HG02938 (cell line): ENCODE data around the gene RAB29.
A peak's percentile ranks its signal among the peaks of the same experiment; 100 is the strongest.
"Not testable (repeated sequence)": the region's sequence is repeated elsewhere in the genome, so short reads cannot be mapped to it uniquely, and the experiment has no call there.

ENCODE experiments used
- ATAC-seq: cut with Tn5 transposase; IDR thresholded peaks from one replicate; pipeline ENCODE4 v1.9.1; 2021; ENCODE audit warnings: mild to moderate bottlenecking, moderate library complexity; ENCODE audit not compliant: unreplicated experiment

RAB29 gene

DNA sequence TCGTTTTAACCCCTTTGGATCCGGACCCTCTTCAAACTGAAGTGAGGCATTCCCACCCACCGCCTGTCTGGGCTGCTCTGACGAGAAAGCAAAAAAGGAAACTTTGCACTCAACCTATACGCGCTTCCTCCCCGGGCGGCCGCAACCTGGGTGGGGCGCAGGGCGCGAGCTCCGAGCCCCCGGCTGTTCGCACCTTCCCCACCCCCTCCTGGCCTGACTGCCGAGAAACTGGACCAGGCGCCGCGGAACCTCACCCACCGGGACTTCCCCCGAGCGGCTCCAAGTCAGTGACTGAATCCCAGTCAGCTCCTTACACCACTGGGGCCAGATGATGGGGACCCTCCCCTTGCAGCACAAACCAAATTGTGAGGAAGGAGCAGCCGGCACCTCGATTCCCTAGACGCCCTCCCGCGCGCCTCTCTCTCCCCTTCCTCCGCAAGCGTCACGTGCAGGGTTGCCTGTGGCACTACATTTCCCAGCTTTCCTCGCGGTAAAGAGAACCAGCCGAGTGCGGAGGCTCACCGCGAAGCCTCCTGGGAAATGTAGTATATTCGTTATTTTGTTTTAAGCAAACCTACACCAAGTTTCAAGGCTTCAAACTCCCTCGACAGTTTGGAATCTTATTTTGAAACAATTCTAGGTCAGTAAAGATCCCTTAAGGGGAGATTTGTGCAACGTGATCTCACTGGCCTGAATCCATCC, at the start of gene RAB29:
TSS of gene RAB29 (minus strand) at position 468 of the 702 bp plus-strand sequence. CDS start 526 bp downstream, outside the sequence.
- ATAC-seq, result peak; percentile 67

DNA sequence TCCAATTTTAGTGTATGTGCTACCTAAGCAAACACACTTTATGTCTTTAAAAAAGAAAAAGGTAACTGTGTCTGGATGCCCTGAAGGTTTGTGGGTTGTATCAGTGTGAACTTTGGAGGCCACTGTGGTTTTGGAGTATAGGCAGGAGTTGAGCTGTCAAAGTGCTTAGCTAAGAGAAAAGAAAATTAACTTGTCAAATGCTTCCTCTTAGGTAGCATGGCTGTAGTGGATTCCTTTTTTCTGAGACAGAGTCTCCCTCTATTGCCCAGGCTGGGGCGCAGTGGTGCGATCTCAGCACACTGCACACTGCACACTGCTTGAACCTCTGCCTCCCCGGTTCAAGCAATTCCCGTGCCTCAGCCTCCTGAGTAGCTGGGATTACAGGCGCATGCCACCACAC, 48.9 kb upstream of the RAB29 start:
- ATAC-seq, result no peak

DNA sequence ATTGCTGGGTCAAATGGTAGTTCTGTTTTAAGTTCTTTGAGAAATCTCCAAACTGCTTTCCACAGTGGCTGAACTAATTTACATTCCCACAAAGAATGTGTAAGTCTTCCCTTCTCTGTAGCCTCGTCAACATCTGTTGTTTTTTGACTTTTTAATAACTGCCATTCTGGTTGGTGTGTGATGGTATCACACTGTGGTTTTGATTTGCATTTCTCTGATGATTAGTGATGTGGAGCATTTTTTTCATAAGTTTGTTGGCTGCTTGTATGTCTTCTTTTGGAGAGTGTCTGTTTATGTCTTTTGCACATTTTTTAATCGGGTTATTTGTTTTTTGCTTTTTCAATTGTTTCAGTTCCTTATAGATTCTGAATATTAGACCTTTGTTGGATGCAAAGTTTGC, 48.0 kb upstream of the RAB29 start:
- ATAC-seq, result not testable (repeated sequence)

DNA sequence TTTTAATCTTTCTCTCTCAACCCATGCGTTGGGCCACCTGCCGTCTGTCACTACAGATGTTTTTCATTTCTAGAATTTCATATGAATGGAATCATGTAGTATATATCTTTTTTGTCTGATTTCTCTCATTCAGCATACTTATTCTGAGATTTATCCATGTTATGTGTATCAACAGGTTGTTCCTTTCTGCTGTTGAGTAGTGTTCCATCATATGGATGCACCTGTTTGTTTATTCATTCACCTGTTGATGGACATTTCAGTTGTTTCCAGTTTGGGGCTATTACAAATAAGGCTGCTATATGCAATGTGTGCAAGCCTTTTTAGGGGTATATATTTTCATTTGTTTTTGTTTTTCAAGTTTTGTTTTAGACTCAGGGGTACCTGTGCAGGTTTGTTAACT, 47.1 kb upstream of the RAB29 start:
- no peak for ATAC-seq

GRCh38 chr1:205817988-205818387, 42.7 kb upstream of the RAB29 start:
- ATAC-seq, result no peak

GRCh38 chr1:205817364-205817763, 42.1 kb upstream of the RAB29 start:
- no peak for ATAC-seq

DNA sequence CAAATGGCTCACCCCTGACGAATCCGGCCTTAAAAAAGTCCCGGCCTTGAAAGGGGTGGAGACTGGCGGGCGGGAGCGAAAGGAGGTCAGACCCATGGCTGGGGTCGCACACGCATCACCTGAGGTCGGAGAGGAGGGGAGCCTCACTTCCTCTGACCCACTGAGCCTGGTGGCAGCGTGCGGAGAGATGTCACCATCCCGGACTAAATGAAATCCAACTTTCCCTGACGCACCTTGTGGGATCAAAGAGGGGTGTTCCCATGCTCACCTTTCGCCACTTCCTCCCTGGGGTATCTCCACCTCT, 38.4 kb upstream of the RAB29 start:
- no peak for ATAC-seq

- ATAC-seq, result peak; percentile 90
These were observed 37.8 kb upstream of the RAB29 start, which contains the start of gene SLC41A1 for GRCh38 chr1:205812878-205813754. SLC41A1 (minus strand) TSS chr1:205813198; CDS start chr1:205810441, 2,757 bp downstream.

GRCh38 chr1:205812271-205812877, 37.1 kb upstream of the RAB29 start:
- no peak for ATAC-seq

GRCh38 chr1:205811660-205812059, 36.4 kb upstream of the RAB29 start:
- no peak for ATAC-seq

DNA sequence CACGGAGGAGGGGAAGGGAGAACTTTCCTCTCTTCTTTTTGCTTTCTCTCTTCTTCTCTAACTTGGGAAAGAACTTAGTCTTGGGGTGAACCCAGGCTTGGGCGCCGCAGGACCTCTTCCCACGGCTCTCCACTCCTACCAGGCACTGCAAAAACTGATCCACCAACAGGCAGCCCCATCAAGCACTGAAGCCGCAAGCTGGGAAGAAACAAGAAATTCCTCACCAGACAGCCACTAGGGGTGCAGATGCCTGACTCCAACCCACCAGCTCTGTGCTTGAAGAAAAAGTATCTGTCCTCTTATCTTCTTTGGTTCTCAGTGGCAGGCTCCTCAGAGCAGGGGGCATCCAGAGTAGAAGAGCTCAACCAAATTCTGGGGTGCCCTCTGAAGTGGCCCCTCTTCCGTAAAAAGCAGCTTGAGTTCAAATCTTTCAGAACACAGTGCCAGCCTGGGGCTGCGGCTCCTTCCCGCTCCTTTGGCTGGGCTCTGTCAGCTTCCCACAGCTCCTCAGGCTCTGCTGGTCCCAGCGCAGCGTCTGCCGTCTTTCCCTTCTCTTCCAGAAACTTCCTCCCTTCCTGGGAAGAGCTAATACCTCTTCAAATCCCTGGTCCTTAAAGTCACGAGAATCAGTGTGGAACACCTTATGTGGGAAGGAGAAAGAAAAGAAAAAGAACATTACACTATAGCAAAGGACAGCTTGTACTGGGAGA, 35.3 kb upstream of the RAB29 start:
- ATAC-seq, result no peak

GRCh38 chr1:205809942-205810345, 34.7 kb upstream of the RAB29 start:
- no peak for ATAC-seq

DNA sequence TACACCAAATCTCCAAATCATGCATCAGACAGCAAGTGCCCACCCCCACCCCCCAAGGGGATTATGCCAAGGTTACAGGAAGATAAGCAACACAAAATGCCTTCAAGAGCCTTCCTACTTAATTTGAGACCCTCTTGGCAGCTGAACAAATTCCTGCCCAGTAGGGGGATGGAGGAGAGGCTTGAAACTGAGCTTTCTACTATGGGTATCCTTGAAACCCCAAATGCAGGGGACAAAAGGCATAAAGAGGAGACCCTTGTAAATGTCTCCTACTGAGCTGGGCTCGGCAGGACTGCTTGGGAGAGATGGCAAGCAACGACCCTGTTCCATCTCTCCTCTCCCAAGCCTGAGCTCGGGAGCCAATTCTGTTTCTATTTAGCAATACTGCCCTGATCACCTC, 34.2 kb upstream of the RAB29 start:
- ATAC-seq, result no peak

- no peak for ATAC-seq
These were observed 29.9 kb upstream of the RAB29 start for GRCh38 chr1:205805082-205805711.

DNA sequence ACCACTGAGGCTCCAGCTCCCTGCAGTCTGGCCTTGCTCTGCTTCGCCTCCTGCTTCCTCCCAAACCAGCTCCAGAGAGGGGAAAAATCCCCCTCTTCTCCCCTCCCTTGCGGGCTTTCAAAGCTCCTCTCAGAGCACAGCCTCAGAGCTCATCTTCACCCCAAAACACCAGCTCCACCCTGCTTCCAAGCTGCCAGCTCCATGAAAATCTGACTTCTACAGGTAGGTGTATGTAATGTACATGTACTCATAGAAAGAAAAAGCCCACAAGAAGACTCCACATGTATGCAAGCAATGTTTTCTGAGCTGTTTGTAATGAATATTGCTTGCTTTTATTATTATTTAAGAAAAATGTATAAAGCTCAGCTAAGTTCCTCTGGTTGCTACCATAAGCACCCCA, 29.3 kb upstream of the RAB29 start:
- no peak for ATAC-seq

DNA sequence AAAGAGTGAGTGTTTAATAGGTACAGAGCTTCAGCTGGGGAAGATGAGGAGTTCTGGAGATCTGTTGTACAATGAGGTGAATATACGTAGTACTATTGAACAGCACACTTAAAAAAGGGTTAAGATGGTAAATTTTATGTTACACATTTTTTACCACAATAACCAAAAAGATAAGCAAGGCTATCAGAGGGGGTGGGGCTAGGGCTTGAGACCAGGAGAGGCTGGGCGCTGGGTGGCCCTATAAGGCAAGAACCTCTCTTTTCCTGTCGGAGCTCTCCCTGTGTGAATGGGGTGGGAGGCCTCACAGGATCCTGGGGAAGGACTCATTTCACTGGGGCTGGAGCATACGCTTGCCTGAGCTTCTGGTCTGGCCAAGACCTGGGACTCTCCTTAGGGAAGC, 28.7 kb upstream of the RAB29 start:
- no peak for ATAC-seq

GRCh38 chr1:205802060-205802459, 26.8 kb upstream of the RAB29 start:
- ATAC-seq, result no peak

DNA sequence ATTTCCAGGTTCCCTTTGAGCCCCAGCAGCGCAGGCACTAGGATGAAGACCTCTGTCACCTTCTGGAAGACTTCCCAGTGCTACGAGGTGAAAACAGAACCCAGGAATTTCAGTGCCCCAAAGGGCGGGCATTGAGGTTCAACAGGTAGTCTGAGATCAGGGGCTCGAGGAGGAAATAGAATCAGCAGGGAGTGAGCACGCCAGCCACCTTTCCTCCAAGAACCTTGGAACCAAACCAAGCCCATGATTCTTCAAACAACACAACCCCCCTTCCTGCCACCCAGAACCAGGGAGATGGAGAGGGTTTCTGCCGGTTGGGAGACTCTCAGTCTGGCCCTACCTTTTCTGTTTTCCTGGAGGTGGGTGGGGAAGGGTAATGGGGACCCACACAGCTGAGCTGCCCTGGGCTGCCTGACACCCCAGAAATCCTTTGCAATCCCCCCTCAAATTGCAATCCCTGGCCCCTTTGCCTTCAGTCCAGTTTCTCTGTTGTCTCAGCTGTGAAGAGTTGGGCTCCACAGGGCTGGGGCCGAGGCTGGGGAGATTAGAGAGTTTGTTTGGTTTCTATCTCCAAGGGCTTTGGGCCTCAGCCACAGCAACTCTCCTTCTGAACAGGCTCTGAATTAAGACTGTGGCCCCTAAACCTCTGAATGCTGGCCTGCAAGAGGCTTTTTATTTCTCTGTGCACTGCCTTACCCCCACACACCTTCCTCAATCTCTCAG, 25.9 kb upstream of the RAB29 start:
- no peak for ATAC-seq

GRCh38 chr1:205800427-205800826, 25.1 kb upstream of the RAB29 start:
- no peak for ATAC-seq

DNA sequence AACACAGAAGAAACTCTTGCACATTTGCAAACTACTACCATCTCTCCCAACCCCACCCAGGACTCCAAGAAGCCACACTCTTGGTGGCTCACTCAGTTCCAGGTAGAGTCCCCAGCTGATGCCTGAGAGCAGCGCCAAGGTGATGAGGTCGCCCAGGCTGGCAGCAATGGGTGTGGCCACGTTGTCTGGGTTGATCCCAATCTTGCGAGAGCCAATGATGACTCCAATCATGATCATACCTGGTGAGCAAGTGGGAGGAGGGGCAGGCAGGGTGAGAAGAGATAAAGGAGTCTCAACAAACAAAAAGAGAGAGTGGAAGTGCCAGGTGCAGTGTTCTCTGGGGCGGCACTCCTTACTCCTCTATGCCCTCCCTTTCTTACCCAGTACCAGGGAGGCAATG, 23.3 kb upstream of the RAB29 start:
- no peak for ATAC-seq
